Measurements from ENCODE around the gene STAT5B. TPM values are rescaled to one million over a fixed set of nuclear protein-coding genes. Genes with fewer than 3 reads are reported as not detected.

The STAT5B gene
- total and polyA plus RNA-seq, 2 of the 8 experiments (the other 6 are each of a cell fraction or from before 2014, with no cell fraction given) = 35.3 to 52.6 TPM

GRCh38 chr17:42169351-42169750 lies 106.8 kb downstream of the STAT5B start (continued):
- TF ChIP-seq CHD7 (IDR thresholded peaks at IDR 0.05; ENCODE audit: insufficient replicate concordance, low read length) (no peak), TAF1 (IDR thresholded peaks at IDR 0.05; ENCODE audit: low read depth, low read length) (no peak), SP4 (IDR thresholded peaks at IDR 0.05; ENCODE audit: low read length) (no peak), ATF2 (IDR thresholded peaks at IDR 0.05; ENCODE audit: low read length) (no peak), NRF1 (IDR thresholded peaks at IDR 0.05; ENCODE audit: low read depth, low read length) (no peak), RBBP5 (IDR thresholded peaks at IDR 0.05; ENCODE audit: borderline replicate concordance, low read depth, low read length) (no peak), BRCA1 (IDR thresholded peaks at IDR 0.05; ENCODE audit: low read depth, low read length) (no peak)

All from H1 (cell line).